ENCODE measurements around the gene ZSWIM9. TPM values are rescaled to one million over a fixed set of nuclear protein-coding genes. Genes with fewer than 3 reads are reported as not detected.

The ZSWIM9 gene
- polyA plus RNA-seq, 1 donor: 6.7 TPM

DNA sequence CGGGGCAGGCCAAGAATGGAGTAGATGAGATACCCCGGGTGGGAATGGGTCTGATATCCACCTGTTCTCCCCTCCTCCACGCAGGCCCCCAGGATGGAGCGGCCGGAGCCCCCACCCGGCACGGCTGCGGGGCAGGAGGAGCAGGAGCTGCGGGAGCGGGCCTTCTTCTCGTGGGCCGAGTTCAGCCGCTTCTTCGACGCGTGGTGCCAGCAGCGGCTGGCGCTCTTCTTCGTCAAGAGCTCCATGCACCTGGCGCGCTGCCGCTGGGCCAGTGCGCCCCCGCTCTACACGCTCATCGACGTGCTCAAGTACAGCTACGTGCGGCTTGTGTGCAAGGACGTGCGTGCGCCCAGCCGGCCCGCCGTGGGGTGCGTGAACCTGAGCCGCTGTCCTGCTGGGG lies 1.2 kb downstream of the ZSWIM9 start:
- Histone ChIP-seq H3K4me1 (ENCODE audit: control insufficient read depth, insufficient read depth, low read length) (peaks cover 5% of the 10 kb centered on the region), H3K36me3 (ENCODE audit: control insufficient read depth, insufficient read depth, low read length) (peaks cover 29% of the 10 kb centered on the region), H3K27me3 (ENCODE audit: control insufficient read depth, insufficient read depth, low read length) (no peaks in the 10 kb centered on the region), H3K4me3 (ENCODE audit: low read length) (no peak overlapping the region), H3K9me3 (ENCODE audit: control insufficient read depth, low read depth, low read length) (peaks cover 4% of the 10 kb centered on the region), H3K27ac (ENCODE audit: low read length) (no peak overlapping the region)
- no CpG with 5 or more reads among the region's 37 CpGs for whole genome bisulfite sequencing (ENCODE audit: insufficient coverage, low lambda C conversion rate)
- no peak for DNase-seq

DNA sequence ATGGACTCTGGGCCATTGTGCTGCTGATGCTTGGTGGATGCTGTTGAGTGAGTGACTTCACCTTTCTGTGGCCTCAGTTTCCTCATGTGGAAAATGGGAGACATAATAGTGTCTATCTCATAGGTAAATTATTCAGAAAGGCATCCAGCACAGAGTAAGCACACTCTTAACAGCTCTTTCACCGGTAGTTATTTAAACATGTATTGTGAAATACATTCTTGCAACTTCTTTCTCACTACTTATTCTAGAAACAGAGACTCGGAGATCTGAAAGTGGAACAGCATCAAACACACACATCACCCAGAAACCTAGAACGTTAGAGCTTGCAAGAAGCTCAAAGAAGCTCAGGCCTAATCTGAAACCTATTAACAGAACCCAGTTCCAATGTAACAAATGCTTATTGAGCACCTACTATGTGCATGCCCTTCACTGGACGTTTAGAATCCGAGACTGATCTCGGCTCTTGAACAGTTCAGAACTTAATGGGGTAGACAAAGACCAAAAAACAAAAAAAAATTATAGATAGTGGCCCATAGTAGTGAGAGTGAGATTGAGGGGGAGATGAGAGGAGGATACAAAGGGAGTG lies 4.1 kb downstream of the ZSWIM9 start:
- Histone ChIP-seq H3K4me1 (ENCODE audit: control insufficient read depth, insufficient read depth, low read length) (no peaks in the 10 kb centered on the region), H3K4me3 (ENCODE audit: low read length) (no peak overlapping the region), H3K9me3 (ENCODE audit: control insufficient read depth, low read depth, low read length) (peaks cover 4% of the 10 kb centered on the region), H3K27me3 (ENCODE audit: control insufficient read depth, insufficient read depth, low read length) (no peaks in the 10 kb centered on the region), H3K36me3 (ENCODE audit: control insufficient read depth, insufficient read depth, low read length) (peaks cover 29% of the 10 kb centered on the region), H3K27ac (ENCODE audit: low read length) (no peak overlapping the region)
- DNase-seq: no peak
- WGBS (ENCODE audit: insufficient coverage, low lambda C conversion rate): 75% methylated on average over 3 of the region's 6 CpGs

DNA sequence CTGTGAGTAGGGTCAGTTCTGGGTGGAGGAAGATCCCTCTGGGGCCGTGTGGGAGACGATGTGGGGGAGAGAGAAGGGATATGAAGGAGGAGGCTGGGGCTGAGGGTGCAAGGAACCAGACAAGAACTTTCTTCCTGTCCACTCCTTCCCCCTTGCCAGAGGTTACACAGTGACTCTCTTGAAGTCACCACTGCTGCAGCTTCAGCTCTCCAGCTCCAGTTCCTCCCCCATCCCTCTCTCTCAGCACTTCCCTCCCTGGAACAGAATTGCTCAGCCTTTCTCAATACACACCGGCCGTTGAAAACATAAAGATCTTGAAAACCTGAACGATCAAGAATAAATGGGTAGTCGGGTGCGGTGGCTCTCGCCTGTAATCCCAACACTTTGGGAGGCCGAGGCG lies 5.1 kb downstream of the ZSWIM9 start:
- no peak overlapping the region for H3K27ac ChIP-seq (ENCODE audit: low read length)

GRCh38 chr19:48176226-48176625 lies 5.7 kb downstream of the ZSWIM9 start:
- Histone ChIP-seq H3K4me1 (ENCODE audit: control insufficient read depth, insufficient read depth, low read length) (no peaks in the 10 kb centered on the region), H3K27ac (ENCODE audit: low read length) (no peak overlapping the region), H3K27me3 (ENCODE audit: control insufficient read depth, insufficient read depth, low read length) (no peaks in the 10 kb centered on the region), H3K9me3 (ENCODE audit: control insufficient read depth, low read depth, low read length) (peaks cover 6% of the 10 kb centered on the region), H3K36me3 (ENCODE audit: control insufficient read depth, insufficient read depth, low read length) (peaks cover 31% of the 10 kb centered on the region), H3K4me3 (ENCODE audit: low read length) (no peak overlapping the region)
- 100% methylated on average over 2 of the region's 3 CpGs for WGBS (ENCODE audit: insufficient coverage, low lambda C conversion rate)
- no peak for DNase-seq

More for the DNA sequence above, 5.1 kb downstream of the ZSWIM9 start:
- no peaks in the 10 kb centered on the region for H3K27me3 ChIP-seq (ENCODE audit: control insufficient read depth, insufficient read depth, low read length)
- no peak for DNase-seq
- no peaks in the 10 kb centered on the region for H3K4me1 ChIP-seq (ENCODE audit: control insufficient read depth, insufficient read depth, low read length)
- no CpG with 5 or more reads among the region's 10 CpGs for WGBS (ENCODE audit: insufficient coverage, low lambda C conversion rate)
- no peak overlapping the region for H3K4me3 ChIP-seq (ENCODE audit: low read length)
- H3K9me3 ChIP-seq (ENCODE audit: control insufficient read depth, low read depth, low read length): peaks cover 4% of the 10 kb centered on the region
- H3K36me3 ChIP-seq (ENCODE audit: control insufficient read depth, insufficient read depth, low read length): peaks cover 31% of the 10 kb centered on the region

DNA sequence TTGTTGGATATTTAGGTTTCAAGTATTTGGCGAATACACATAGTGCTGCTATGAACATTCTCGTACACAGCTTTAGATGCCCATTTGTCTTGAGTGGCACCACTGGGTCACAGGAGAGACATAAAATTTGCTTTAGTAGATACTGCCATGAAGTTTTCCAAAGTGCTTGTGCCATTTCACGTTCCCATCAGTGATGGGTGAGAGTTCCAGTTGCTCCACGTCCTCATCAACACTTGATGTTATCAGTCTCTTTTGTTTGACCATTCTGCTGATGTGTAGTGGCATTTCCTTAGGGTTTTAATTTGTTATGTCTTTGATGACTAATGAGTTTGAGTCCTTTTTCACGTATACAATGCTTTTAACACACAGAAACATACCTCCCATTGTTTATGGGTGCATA lies 11.0 kb downstream of the ZSWIM9 start:
- no peaks in the 10 kb centered on the region for H3K27me3 ChIP-seq (ENCODE audit: control insufficient read depth, insufficient read depth, low read length)
- H3K4me1 ChIP-seq (ENCODE audit: control insufficient read depth, insufficient read depth, low read length): no peaks in the 10 kb centered on the region
- H3K27ac ChIP-seq (ENCODE audit: low read length): no peak overlapping the region
- peaks cover 5% of the 10 kb centered on the region for H3K36me3 ChIP-seq (ENCODE audit: control insufficient read depth, insufficient read depth, low read length)
- WGBS (ENCODE audit: insufficient coverage, low lambda C conversion rate): no CpG with 5 or more reads among the region's 5 CpGs
- peaks cover 8% of the 10 kb centered on the region for H3K9me3 ChIP-seq (ENCODE audit: control insufficient read depth, low read depth, low read length)
- DNase-seq: no peak
- no peak overlapping the region for H3K4me3 ChIP-seq (ENCODE audit: low read length)

GRCh38 chr19:48182434-48182833 lies 12.0 kb downstream of the ZSWIM9 start:
- peaks cover 5% of the 10 kb centered on the region for H3K36me3 ChIP-seq (ENCODE audit: control insufficient read depth, insufficient read depth, low read length)
- H3K4me3 ChIP-seq (ENCODE audit: low read length): no peak overlapping the region
- DNase-seq: no peak
- WGBS (ENCODE audit: insufficient coverage, low lambda C conversion rate): no CpG with 5 or more reads among the region's 38 CpGs
- peaks cover 8% of the 10 kb centered on the region for H3K9me3 ChIP-seq (ENCODE audit: control insufficient read depth, low read depth, low read length)
- H3K27me3 ChIP-seq (ENCODE audit: control insufficient read depth, insufficient read depth, low read length): no peaks in the 10 kb centered on the region
- no peaks in the 10 kb centered on the region for H3K4me1 ChIP-seq (ENCODE audit: control insufficient read depth, insufficient read depth, low read length)
- H3K27ac ChIP-seq (ENCODE audit: low read length): no peak overlapping the region

DNA sequence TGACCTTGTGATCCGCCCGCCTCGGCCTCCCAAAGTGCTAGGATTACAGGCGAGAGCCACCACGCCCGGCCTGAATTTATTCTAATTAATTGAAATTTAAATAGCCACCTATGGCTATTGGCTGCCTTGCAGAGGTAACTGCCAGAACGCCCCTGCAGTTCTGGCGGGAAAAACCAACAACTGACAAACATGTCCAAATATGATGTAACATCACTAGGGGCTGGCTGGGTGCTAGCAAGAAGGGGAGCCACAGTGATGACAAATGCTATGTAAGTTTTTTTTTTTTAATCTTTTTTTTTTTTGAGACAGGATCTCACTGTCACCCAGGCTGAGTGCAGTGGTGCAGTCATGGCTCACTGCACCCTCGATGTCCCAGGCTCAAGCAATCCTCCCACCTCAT lies 12.9 kb downstream of the ZSWIM9 start:
- DNase-seq: no peak
- Histone ChIP-seq H3K36me3 (ENCODE audit: control insufficient read depth, insufficient read depth, low read length) (peaks cover 8% of the 10 kb centered on the region), H3K27me3 (ENCODE audit: control insufficient read depth, insufficient read depth, low read length) (no peaks in the 10 kb centered on the region), H3K27ac (ENCODE audit: low read length) (no peak overlapping the region), H3K4me1 (ENCODE audit: control insufficient read depth, insufficient read depth, low read length) (no peaks in the 10 kb centered on the region), H3K9me3 (ENCODE audit: control insufficient read depth, low read depth, low read length) (peaks cover 8% of the 10 kb centered on the region), H3K4me3 (ENCODE audit: low read length) (no peak overlapping the region)
- WGBS (ENCODE audit: insufficient coverage, low lambda C conversion rate): no CpG with 5 or more reads among the region's 9 CpGs

- Histone ChIP-seq H3K27me3 (ENCODE audit: control insufficient read depth, insufficient read depth, low read length) (no peaks in the 10 kb centered on the region), H3K9me3 (ENCODE audit: control insufficient read depth, low read depth, low read length) (peaks cover 8% of the 10 kb centered on the region), H3K36me3 (ENCODE audit: control insufficient read depth, insufficient read depth, low read length) (peaks cover 11% of the 10 kb centered on the region), H3K4me3 (ENCODE audit: low read length) (no peak overlapping the region), H3K4me1 (ENCODE audit: control insufficient read depth, insufficient read depth, low read length) (no peaks in the 10 kb centered on the region), H3K27ac (ENCODE audit: low read length) (no peak overlapping the region)
- no peak for DNase-seq
- WGBS (ENCODE audit: insufficient coverage, low lambda C conversion rate): no CpG with 5 or more reads among the region's 5 CpGs
Measured at GRCh38 chr19:48186015-48186414, 15.5 kb downstream of the ZSWIM9 start.

- peaks cover 6% of the 10 kb centered on the region for H3K9me3 ChIP-seq (ENCODE audit: control insufficient read depth, low read depth, low read length)
- WGBS (ENCODE audit: insufficient coverage, low lambda C conversion rate): no CpG with 5 or more reads among the region's 8 CpGs
Measured at GRCh38 chr19:48186541-48186991, 16.1 kb downstream of the ZSWIM9 start.

DNA sequence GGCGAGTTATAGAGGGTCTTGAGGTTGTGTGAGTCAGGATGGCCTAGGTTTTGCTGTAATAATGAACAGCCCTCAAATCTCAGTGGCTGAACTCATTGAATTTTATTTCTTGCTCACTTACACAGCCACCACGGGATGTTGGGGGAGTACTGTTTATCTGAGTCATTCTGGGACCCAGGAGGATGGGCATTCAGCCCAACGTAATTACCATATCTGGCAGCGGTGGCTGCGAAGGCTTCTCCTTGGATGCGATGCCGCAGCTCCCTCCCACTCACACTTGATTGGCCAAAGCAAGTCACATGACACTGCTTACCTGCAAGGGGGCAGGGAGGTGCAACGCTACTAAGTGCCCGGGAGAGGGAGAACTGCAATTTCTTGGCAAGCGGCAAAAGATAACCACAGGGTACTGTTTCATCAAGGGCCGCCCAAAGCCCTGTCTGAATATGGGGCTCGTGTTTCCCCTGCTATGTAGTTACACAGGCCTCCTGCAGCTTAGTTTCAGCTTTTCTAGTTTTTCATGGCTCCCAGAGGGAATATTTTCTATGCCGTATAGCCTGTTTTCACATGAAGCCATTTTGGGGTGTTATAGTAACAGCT lies 19.9 kb downstream of the ZSWIM9 start:
- H3K27me3 ChIP-seq (ENCODE audit: control insufficient read depth, insufficient read depth, low read length): no peaks in the 10 kb centered on the region
- no peak overlapping the region for H3K27ac ChIP-seq (ENCODE audit: low read length)
- H3K4me3 ChIP-seq (ENCODE audit: low read length): no peak overlapping the region
- no peaks in the 10 kb centered on the region for H3K4me1 ChIP-seq (ENCODE audit: control insufficient read depth, insufficient read depth, low read length)
- DNase-seq: no peak
- H3K36me3 ChIP-seq (ENCODE audit: control insufficient read depth, insufficient read depth, low read length): peaks cover 12% of the 10 kb centered on the region
- H3K9me3 ChIP-seq (ENCODE audit: control insufficient read depth, low read depth, low read length): no peaks in the 10 kb centered on the region
- WGBS (ENCODE audit: insufficient coverage, low lambda C conversion rate): 80% methylated on average over 1 of the region's 13 CpGs

More at GRCh38 chr19:48186541-48186991, 16.1 kb downstream of the ZSWIM9 start:
- H3K4me3 ChIP-seq (ENCODE audit: low read length): no peak overlapping the region
- H3K36me3 ChIP-seq (ENCODE audit: control insufficient read depth, insufficient read depth, low read length): peaks cover 12% of the 10 kb centered on the region
- no peak overlapping the region for H3K27ac ChIP-seq (ENCODE audit: low read length)
- no peaks in the 10 kb centered on the region for H3K27me3 ChIP-seq (ENCODE audit: control insufficient read depth, insufficient read depth, low read length)
- H3K4me1 ChIP-seq (ENCODE audit: control insufficient read depth, insufficient read depth, low read length): no peaks in the 10 kb centered on the region
- DNase-seq: no peak

DNA sequence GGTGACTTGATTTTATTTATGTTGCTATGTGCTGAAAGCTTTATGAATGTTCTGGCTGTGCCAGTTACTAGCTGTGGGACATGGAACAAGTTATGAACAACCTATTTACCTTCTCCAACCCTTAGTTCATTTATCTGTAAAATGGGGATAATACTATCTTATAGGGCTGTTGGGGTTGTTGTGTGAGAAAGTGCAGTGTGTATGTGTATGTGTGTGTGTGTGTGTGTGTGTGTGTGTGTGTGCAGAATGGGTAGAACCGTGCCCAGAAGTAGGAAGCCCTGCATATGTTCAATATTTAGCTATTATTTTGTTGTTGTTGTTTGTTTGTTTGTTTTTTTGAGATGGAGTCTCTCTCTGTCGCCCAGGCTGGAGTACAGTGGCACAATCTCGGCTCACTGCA lies 20.4 kb downstream of the ZSWIM9 start:
- 100% methylated on average over 1 of the region's 3 CpGs for WGBS (ENCODE audit: insufficient coverage, low lambda C conversion rate)
- Histone ChIP-seq H3K27ac (ENCODE audit: low read length) (no peak overlapping the region), H3K36me3 (ENCODE audit: control insufficient read depth, insufficient read depth, low read length) (peaks cover 12% of the 10 kb centered on the region), H3K9me3 (ENCODE audit: control insufficient read depth, low read depth, low read length) (no peaks in the 10 kb centered on the region), H3K27me3 (ENCODE audit: control insufficient read depth, insufficient read depth, low read length) (no peaks in the 10 kb centered on the region), H3K4me3 (ENCODE audit: low read length) (no peak overlapping the region), H3K4me1 (ENCODE audit: control insufficient read depth, insufficient read depth, low read length) (no peaks in the 10 kb centered on the region)
- DNase-seq: no peak

Data from large intestine (tissue), 3 donors.